Kidney tubule cell (primary cell): ENCODE data around the gene KBTBD3.
A peak's percentile ranks its signal among the peaks of the same experiment; 100 is the strongest.

ENCODE experiments used
- DNase-seq: peaks from one replicate; pipeline ENCODE4 v3.0.0-alpha.2; 2018; ENCODE audit warnings: low spot score

KBTBD3 gene

GRCh38 chr11:106076919-106077608 is at the start of gene KBTBD3:
KBTBD3 (minus strand) TSS chr11:106077347; CDS start chr11:106059097, 18,250 bp downstream.
- peak; percentile 100 for DNase-seq

DNA sequence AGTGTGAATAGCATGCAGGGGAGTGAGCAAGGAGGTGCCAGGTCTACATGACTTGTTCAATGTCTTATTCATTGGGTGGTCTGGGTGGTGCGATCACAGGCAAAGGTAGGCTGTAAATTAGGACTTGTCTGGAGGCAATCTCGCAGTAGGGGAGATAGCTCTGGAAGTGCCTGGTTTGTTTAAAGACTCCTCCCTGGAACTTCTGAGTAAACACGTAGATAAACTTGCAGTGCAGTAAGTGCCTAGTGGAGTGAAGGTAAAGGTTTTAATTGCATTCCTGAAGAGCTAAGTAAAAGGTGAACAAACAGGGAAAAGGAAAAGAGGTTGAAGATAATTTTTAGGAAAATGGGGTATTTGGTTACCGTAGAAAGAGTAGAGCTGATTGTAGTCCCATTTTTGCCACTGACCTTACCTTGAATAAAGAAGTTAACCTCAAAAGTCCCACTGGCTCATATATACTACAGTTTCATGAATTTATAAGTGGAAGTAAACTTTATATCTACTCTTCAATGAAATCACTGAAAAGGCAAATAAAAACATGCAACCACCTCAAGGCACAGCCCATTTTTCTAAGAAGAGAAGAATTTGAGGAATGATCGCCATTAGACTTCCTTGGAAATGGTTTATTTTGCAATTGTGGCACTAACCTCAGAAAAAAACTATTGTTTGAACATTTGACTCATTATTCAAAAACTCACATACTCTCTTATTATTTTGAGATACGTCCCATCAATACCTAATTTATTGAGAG is 44.6 kb upstream of the KBTBD3 start:
- no peak for DNase-seq

GRCh38 chr11:106105986-106106385 is 28.8 kb upstream of the KBTBD3 start:
- no peak for DNase-seq

- DNase-seq, result peak; percentile 59
Measured at GRCh38 chr11:106101819-106102218, 24.7 kb upstream of the KBTBD3 start.

- no peak for DNase-seq
Measured at GRCh38 chr11:106101370-106101769, 24.2 kb upstream of the KBTBD3 start.

GRCh38 chr11:106098893-106099553 is 21.9 kb upstream of the KBTBD3 start:
- no peak for DNase-seq

DNA sequence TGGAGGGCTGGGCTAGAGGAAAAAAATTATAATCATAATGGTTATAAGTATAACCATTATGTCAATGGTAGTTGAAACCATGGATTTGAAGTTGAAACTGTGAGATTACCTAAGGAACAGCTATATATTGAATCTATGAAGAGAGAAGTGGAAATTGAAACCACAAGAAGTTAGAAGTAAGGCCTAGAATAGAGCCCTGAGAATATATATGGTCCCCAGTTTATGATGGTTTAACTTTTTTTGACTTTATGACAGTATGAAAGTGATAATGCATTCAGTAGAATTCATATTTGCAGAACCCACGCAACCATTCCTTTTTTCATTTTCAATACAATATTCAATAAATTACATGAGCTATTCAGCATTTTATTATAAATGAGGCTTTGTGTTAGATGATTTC is 15.3 kb upstream of the KBTBD3 start:
- DNase-seq, result no peak

DNA sequence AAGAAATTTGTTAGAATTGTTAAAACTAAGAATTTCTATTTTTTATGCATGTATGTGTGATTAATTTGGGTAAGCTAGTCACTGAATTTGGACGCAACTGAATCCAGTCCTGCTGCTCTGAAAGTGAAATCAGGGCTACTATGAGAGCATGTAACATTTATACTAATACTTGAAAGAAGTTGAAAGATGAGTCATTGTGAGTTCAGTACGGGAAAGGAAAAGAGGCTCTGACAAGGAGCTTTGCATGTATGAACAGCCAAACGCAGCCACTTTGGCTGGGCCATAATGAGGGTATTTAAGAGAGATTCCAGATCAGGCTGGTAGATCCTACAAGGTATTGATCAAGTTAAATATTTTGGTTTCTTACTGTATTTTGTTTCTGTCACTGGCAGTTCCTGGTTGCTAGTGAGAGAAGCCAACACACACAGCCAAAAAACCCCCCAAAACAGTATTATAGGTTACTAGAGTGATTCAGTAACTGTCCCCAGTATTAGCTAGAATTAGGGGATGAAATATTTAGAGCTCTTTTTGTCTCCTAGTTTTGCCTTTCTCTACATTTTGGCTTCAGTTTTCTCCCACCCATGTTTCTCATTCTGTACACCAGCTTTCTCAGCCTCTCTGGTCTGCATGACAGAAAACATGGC is 14.5 kb upstream of the KBTBD3 start:
- DNase-seq, result peak; percentile 51

DNA sequence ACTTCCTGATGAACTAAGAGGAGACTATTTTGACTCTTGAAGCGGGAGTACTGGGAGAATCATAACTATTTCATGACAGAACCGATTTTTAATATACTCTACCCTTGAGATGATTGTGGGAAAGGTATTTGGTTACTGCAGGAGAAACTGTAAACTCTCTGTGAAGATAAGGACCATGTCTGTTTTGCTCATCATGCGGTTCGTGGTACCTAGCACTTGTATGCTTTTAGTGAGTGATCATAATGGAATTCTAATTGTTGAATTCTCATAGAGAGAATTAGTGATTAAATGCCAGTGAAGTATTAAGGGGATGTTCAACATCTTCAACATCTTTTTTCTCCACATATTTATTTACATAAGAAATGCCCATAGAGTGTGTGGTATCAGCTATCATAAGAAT is 11.7 kb upstream of the KBTBD3 start:
- DNase-seq, result peak; percentile 22

DNA sequence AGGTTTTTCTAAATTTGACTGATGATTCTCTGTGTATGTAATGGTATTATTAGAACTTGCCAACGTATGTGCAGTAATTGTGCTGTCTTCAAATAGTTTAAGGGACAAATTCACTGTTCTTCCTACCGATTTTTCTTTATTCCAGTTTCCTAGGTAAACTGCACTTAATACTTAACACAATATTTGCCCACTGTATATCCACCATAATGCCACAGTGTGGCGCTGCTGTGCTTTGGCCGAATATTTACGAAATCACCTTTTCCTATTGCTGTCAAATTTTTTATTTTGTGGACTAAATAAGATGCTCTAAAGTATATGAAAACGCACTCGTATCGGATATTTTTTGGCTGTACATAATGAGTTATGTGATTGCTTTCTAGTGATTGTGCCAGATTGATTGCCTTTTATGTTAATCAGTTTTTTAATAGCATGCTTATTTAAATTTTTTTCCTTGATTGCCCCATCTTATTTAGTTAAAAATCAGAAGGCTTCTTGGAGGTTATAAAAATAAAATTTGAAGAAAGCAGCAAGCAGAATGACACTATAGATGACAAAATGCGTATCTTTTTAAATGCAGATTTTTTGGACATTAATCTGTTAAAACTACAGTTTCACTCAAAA is 10.8 kb upstream of the KBTBD3 start:
- peak; percentile 54 for DNase-seq

GRCh38 chr11:106086850-106087249 is 9.7 kb upstream of the KBTBD3 start:
- DNase-seq, result no peak

- DNase-seq, result no peak
Measured at GRCh38 chr11:106086135-106086534, 9.0 kb upstream of the KBTBD3 start.

DNA sequence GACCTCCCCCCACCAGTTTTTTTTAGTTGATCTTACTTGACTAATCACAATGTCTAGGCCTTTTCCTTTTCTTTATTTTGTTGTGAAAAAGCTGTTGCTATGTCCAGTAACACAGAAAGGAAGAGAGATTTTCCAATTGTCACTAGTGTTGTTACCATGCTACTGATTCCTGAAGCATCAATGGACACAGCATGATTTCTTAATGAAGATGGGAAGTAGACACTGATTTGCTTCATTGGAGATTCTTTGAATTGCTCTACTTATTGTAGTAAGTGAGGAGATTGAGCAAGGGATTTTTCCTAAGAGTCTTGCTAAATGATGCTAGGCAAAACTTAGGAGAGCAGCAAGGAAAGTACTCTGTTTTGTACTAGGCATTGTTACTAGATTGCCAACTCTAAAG is 4.9 kb upstream of the KBTBD3 start:
- DNase-seq, result peak; percentile 20

DNA sequence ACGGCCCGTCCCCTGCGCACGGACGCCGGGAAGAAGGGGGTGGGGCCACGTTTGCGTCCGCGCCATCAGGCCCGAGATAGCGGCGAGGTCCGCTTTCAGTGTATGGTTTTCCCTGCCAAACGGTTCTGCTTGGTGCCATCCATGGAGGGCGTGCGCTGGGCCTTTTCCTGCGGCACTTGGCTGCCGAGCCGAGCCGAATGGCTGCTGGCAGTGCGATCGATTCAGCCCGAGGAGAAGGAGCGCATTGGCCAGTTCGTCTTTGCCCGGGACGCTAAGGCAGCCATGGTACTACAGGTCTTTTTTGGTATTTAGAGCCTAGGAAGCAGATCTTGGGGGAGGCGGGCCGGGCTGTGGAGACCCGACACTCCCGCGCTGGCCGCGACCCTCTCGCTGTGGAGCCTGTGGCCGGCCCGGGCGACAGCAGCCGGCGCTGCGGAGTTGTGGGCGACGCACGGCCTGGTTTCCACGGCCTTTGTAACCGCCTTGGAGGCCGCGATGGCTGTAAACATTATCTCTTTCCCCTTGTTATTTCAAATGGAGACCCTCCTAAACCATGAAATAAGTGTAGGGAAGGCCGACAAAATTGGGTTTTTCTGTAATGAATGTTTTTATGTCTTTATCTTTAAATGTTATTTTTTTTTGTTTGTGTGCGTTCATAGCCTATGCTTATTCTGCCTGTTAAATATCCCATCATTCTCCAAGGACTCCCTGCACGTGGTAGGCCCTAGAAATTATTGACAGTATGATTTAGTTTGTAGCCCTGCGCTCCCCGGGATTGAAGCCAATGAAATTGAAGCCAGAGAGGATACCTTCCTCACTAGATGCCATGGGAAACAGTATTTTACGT is 685 bp upstream of the KBTBD3 start, which contains the start of gene AASDHPPT:
AASDHPPT (plus strand) TSS at position 54 of the 847 bp plus-strand sequence; CDS start at position 103, 49 bp downstream.
- peak; percentile 56 for DNase-seq

DNA sequence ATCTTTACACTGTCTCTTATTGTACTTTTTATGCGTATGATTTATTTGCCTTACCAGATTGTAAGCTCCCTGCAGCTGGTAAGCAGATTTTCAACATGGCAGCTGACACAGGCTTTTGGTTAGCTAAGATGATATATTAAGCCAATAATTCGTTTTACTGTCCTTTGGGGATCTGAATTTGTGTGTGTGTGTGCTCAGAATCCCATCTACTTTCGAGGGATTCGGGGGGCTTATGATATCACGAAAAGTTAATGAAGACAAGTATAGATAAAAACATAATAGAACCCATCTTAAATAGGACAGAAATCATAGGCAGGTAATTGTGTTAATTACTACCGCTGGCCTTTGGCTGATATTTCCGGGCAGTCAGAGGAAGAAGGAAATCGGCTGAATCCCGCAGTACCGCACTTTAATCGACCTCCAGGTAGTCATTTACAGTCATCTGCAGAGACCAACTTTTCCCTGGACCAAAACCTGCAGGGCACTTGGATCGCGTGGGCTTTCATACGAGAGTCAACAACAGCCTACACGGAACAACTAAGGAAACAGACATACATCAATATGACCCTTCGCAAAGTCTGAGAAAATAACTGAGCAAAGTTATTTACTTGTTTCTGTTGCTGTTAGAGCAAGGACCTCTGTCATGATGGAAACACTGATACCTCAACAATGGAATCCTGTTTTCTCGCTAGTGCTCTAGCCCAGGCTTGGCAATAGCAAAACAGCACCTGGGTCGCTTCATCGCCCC is 802 bp downstream of the KBTBD3 start:
- DNase-seq, result peak; percentile 3

DNA sequence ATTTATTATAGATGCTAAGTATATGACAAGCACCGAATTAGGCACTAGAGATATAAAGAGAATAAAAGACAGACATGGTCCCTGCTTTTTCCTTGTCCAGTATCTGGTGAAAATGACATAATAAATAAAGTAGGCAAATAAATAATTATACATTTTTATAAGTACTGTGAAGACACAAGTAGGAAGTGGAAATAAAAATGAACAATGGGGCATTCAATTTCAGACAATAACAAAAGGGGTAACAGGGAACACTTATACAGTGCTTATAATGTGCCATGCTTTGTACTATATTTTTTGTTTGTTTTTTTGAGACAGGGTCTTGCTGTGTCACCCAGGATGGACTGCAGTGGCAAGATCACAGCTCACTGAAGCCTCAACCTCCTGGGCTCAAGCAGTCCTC is 4.3 kb downstream of the KBTBD3 start:
- DNase-seq, result no peak

- no peak for DNase-seq
Measured at GRCh38 chr11:106070606-106071005, 6.5 kb downstream of the KBTBD3 start.

GRCh38 chr11:106063009-106063408 is 14.1 kb downstream of the KBTBD3 start:
- DNase-seq, result no peak

DNA sequence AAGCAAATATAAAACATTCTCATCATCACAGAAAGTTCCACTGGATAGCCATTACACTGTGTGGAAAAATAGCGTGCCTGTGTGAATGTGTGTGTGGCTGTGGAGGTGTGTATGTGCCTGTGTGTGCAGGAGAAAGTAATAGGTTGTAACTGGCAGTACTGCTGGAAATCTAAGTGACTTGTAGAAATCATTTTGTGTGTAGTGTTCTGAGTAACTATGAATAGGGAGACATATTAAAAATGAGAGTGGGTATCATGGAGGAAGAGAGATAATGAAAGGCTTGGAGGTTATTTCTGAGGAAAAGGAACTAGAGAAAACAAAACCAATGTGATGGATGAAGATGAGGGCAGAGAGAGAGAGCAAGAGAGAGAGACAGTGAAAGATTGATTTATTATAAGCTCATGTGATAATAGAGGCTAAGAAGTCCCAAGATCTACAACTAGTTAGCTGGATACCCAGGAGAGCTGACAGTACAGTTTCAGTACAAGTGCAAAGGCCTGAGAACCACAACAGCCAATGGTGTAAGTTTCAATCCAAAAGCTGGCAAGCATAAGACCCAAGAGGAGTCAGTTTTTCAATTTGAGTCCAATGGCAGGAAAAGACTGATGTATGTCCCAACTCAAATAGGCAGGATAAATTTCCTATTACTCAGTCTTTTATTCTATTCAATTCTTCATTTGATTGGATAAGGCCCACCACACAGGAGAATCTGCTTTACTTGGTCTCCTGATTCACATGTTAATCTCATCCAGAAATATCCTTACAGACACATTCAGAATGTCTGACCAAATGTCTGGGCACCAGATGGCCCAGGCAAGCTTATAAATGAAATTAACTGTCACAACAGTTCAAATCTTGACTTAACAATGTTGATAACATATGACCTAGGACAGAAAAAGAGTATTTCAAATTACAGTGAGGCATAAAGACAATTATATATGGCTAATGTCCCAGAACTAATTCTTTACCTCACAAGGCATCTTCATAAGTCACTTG is 14.9 kb downstream of the KBTBD3 start:
- no peak for DNase-seq
